Right lobe of liver (tissue), 6 donors: ENCODE measurements around the gene PPP1R14B. TPM values are rescaled to one million over a fixed set of nuclear protein-coding genes. Genes with fewer than 3 reads are reported as not detected.
A peak's percentile ranks its signal among the peaks of the same experiment; 100 is the strongest.

Experiments
- ATAC-seq, 4 donors: fragments of 200-7000 bp; cut with Tn5 transposase; one replicate each; pipeline ENCODE4 v1.9.1; 2020; ENCODE audit warnings: mild to moderate bottlenecking in 4 of 4, moderate library complexity in 4 of 4
- DNase-seq, 3 donors: peaks; one replicate each; pipeline ENCODE4 v3.0.0-alpha.2; 2020
- H3K27ac ChIP-seq, 3 donors: fragments of 200-600 bp; one replicate each; pipeline ENCODE4 v1.8.0; 2022
- H3K27me3 ChIP-seq, 2 donors: fragments of 200-600 bp; one replicate each; pipeline ENCODE4 v1.8.0; 2022
- H3K36me3 ChIP-seq, 4 donors: fragments of 200-600 bp; sonication (generic) in 1 of 4; one replicate each; pipeline versions ENCODE4 v1.5.1 to v1.8.0; 2017 to 2022; ENCODE audit warnings: control low read depth in 1 of 4
- H3K4me1 ChIP-seq, 4 donors: fragments of 200-600 bp; sonication (generic) in 1 of 4; one replicate each; pipeline versions ENCODE4 v1.5.1 to v1.8.0; 2017 to 2022; ENCODE audit warnings: control low read depth in 1 of 4
- H3K4me3 ChIP-seq, 3 donors: fragments of 200-600 bp; one replicate each; pipeline ENCODE4 v1.8.0; 2022
- H3K9me3 ChIP-seq, 4 donors: fragments of 200-600 bp; sonication (generic) in 1 of 4; one replicate each; pipeline versions ENCODE4 v1.5.1 to v1.8.0; 2017 to 2022; ENCODE audit warnings: control low read depth in 1 of 4
- POLR2A ChIP-seq: fragments of 450-650 bp; IDR thresholded peaks from one replicate; pipeline ENCODE4 v1.6.1; 2017; ENCODE audit warnings: antibody characterized with exemption, mild to moderate bottlenecking
- WGBS: methylation state at CpG from one replicate; pipeline ENCODE4 v1.1.6; 2018; ENCODE audit warnings: low coverage, low lambda C conversion rate; ENCODE audit not compliant: insufficient coverage; ENCODE audit errors: missing lambda C conversion rate; 5-methylcytosine and 5-hydroxymethylcytosine counted together
- intact Hi-C, 2 donors: fragments of 100-400 bp; cut with DNase I; formaldehyde crosslinking; loops; one replicate each; pipeline versions ENCODE4 v1.11.2 to v1.14.1; 2022
- total RNA-seq, 6 experiments: library from RNA; depleted of rRNA in 2 of 6; stranded (reverse); fragments of >200 nt in 2 of 6; fragmentation: NEBNext Ultra II Directional in 3 of 6; extraction: Animal tissue kit (Norgen Biotek cat#: 25700) in 3 of 6; gene quantifications; one replicate each; pipeline versions ENCODE4 v1.1.0 to v1.2.4, GENCODE V29; 2016 to 2023
- TF ChIP-seq, protein P1 (sequence below), 4 donors: fragments of 200-600 bp in 3 of 4; fragments of 450-650 bp in 1 of 4; IDR thresholded peaks; one replicate each; pipeline versions ENCODE4 v1.5.1 to v1.8.0; 2016 to 2022; ENCODE audit warnings: antibody characterized with exemption in 4 of 4, mild to moderate bottlenecking in 2 of 4
- donor health status: DM: no; HTN: yes; CAD: no.
- donor health status: DM: no; HTN: no; CAD: no.
- donor health status: DM: no; HTN: no; CAD: no.
- donor health status: DM: no; HTN: yes; CAD: no.
- donor health status: DM: no; HTN: yes; CAD: no.

The PPP1R14B gene
- total RNA-seq, 6 experiments from 2014 or later, result 34.1 to 90.3 (median 49.7) TPM

DNA sequence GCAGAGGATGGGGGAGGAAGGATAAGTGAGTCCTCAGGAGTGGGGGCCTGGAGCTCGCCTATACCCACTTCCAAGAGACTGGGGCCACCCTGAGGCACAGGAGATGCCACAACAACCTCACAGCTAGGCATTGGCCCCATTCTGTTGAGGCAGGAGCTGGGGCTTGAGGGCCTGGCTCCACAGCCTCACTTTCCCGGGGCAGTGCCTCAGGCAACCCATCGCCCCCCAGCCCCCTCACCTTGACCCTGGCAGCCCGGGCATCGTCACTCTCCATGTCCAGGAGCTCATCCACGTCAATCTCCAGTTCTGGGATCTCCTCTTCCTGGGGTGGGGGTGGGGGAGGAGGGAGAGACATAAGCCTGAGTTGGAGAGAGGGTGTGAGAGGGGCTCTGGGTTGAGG lies 1.8 kb downstream of the PPP1R14B start:
- Histone ChIP-seq H3K27me3 (no peaks in the 10 kb centered on the region), H3K4me3 (peak overlapping the region; percentile 74 to 76 (median 75)), H3K36me3 (peaks cover 0 to 5% (median 2%) of the 10 kb centered on the region in 4 donors), H3K4me1 (peaks cover 0 to 30% (median 13%) of the 10 kb centered on the region in 4 donors), H3K9me3 (no peaks in the 10 kb centered on the region), H3K27ac (peak overlapping the region in 2 of 3 donors; percentile 46 to 65)
- no peak for DNase-seq
- ATAC-seq, result no peak
- TF ChIP-seq, protein P1, sequence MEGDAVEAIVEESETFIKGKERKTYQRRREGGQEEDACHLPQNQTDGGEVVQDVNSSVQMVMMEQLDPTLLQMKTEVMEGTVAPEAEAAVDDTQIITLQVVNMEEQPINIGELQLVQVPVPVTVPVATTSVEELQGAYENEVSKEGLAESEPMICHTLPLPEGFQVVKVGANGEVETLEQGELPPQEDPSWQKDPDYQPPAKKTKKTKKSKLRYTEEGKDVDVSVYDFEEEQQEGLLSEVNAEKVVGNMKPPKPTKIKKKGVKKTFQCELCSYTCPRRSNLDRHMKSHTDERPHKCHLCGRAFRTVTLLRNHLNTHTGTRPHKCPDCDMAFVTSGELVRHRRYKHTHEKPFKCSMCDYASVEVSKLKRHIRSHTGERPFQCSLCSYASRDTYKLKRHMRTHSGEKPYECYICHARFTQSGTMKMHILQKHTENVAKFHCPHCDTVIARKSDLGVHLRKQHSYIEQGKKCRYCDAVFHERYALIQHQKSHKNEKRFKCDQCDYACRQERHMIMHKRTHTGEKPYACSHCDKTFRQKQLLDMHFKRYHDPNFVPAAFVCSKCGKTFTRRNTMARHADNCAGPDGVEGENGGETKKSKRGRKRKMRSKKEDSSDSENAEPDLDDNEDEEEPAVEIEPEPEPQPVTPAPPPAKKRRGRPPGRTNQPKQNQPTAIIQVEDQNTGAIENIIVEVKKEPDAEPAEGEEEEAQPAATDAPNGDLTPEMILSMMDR (IDR thresholded peaks at IDR 0.05), result no peak
- TF ChIP-seq POLR2A, result no peak
- intact Hi-C loops, result no loop called here
- no CpG with 5 or more reads among the region's 6 CpGs for WGBS

DNA sequence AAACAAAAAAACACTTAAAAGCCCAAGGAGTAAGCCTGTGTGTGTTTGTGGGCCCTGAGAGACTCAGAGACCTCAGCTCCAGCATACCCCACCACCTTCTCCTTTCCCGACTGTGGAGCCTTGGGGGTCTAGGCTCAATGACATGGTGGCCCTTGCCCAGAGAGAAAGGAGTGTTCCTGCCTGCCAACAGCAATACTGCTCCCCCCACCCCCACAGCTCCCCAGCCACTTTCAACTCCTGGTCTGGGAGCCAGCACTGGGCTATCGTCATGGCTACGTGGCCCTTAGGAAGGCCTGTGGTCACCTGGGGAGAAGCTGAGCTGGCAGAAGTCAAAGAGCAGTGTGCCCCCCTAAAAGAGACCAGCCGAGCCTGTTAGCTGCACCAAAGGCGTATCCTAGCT lies 2.6 kb downstream of the PPP1R14B start:
- Histone ChIP-seq H3K4me1 (peaks cover 0 to 26% (median 10%) of the 10 kb centered on the region in 4 donors), H3K4me3 (no peak overlapping the region), H3K36me3 (peaks cover 0 to 5% (median 2%) of the 10 kb centered on the region in 4 donors), H3K27me3 (no peaks in the 10 kb centered on the region), H3K9me3 (no peaks in the 10 kb centered on the region), H3K27ac (no peak overlapping the region)
- DNase-seq, result no peak
- 61% methylated on average over 2 of the region's 5 CpGs for WGBS
- ATAC-seq, result no peak
- TF ChIP-seq, protein P1 (IDR thresholded peaks at IDR 0.05), result no peak
- no peak for TF ChIP-seq POLR2A
- intact Hi-C loops, result no loop called here

DNA sequence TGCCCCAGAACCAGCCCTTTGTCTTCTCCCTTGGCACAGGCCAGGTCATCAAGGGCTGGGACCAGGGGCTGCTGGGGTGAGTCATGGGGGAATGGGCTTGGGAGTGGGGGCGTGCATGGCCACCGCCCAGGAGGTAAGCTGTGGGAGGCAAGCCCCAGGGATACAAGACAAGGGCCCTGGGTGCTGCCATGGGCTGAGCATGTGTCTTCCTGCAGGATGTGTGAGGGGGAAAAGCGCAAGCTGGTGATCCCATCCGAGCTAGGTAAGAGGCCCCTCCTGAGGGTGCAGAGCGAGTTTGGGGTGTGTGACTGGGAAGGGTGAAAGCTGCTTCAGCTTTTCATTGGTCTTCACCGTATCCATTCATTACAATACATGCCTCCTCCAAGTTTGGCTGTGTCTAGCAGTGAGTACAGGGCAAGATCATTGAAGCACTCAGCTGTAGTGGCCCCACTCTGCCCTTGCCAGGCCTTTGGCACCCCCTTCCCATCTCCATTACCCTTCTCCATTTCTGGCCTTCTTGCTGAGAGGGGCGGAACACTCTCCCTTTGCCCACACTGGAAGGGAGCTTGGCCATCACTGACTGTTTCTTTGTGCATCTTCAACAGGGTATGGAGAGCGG lies 3.4 kb downstream of the PPP1R14B start:
- H3K27me3 ChIP-seq, result no peaks in the 10 kb centered on the region

DNA sequence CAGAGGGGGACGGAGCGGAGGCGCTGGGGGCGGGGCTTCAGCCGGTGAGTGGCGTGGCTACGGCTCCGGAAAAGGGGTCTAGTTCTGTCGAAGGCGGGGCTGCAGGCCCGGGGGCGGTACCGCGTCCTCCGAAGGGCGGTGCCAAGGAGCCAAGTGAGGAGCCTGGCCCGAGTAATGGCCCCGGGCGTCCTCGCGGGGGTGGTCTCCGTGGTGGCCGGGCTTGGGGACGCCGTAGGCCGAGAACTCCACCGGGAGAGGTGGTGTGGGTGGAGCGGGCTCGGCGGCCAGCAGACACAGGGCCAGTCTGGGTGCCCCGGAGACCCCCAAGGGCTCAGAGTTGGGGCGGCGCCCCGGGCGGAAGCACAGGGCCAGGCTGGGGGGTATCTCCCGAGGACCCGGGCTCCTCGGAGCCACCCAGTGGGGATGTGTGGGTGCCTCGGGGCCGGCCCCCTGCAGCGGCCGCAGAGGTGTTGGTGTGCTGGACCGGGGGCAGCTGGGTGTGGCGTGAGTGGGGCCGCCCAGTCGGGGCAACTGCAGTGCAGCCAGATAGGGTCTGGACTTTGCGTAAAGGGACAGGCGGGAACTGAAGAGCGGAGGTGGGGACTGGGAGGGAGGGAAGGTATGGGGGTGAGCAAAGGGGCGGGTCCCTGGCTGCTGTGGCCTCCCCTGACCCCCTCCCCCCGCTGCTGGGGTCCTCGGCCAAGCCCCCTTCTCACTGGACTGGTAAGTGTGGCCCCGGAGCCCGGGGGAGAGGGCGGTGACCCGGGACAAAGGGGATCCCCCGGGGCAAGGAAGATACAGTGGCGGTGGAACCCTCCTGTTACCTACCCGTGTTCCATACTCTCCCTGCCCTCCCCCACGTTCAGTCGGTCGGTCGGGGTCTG lies 5.0 kb downstream of the PPP1R14B start:
- intact Hi-C loops, result no loop called here
- peak overlapping the region; percentile 93 to 98 (median 98) for H3K4me3 ChIP-seq
- H3K27me3 ChIP-seq, result no peaks in the 10 kb centered on the region
- no peaks in the 10 kb centered on the region for H3K9me3 ChIP-seq
- peak overlapping the region; percentile 60 to 97 (median 90) for H3K27ac ChIP-seq
- peaks cover 0 to 36% (median 12%) of the 10 kb centered on the region in 4 donors for H3K4me1 ChIP-seq
- WGBS, result 0% methylated on average over 16 of the region's 63 CpGs
- H3K36me3 ChIP-seq, result peaks cover 0 to 5% (median 2%) of the 10 kb centered on the region in 4 donors
- TF ChIP-seq POLR2A, result peak; percentile 39
- TF ChIP-seq, protein P1 (IDR thresholded peaks at IDR 0.05), result no peak
- peak; percentile 1 to 6 (median 4) for ATAC-seq
- peak in 2 of 3 donors; percentile 80 to 100 for DNase-seq

More for the DNA sequence above, 3.4 kb downstream of the PPP1R14B start:
- ATAC-seq, result no peak
- DNase-seq, result no peak
- TF ChIP-seq, protein P1 (IDR thresholded peaks at IDR 0.05), result no peak
- TF ChIP-seq POLR2A, result no peak
- H3K27ac ChIP-seq, result no peak overlapping the region
- intact Hi-C loops, result no loop called here
- H3K9me3 ChIP-seq, result no peaks in the 10 kb centered on the region
- H3K36me3 ChIP-seq, result peaks cover 0 to 5% (median 2%) of the 10 kb centered on the region in 4 donors
- no peak overlapping the region for H3K4me3 ChIP-seq
- WGBS, result 80% methylated on average over 1 of the region's 8 CpGs
- peaks cover 0 to 28% (median 10%) of the 10 kb centered on the region in 4 donors for H3K4me1 ChIP-seq
